UCSD-AML1 (cell line): ENCODE measurements around the gene FA2H.
"Not testable (repeated sequence)": the region's sequence is repeated elsewhere in the genome, so short reads cannot be mapped to it uniquely, and the experiment has no call there.

ENCODE experiments used
- DNase-seq: peaks from one replicate; lab custom pipeline; 2025; ENCODE audit not compliant: unreplicated experiment; lab: John Stamatoyannopoulos, UW

The FA2H gene

DNA sequence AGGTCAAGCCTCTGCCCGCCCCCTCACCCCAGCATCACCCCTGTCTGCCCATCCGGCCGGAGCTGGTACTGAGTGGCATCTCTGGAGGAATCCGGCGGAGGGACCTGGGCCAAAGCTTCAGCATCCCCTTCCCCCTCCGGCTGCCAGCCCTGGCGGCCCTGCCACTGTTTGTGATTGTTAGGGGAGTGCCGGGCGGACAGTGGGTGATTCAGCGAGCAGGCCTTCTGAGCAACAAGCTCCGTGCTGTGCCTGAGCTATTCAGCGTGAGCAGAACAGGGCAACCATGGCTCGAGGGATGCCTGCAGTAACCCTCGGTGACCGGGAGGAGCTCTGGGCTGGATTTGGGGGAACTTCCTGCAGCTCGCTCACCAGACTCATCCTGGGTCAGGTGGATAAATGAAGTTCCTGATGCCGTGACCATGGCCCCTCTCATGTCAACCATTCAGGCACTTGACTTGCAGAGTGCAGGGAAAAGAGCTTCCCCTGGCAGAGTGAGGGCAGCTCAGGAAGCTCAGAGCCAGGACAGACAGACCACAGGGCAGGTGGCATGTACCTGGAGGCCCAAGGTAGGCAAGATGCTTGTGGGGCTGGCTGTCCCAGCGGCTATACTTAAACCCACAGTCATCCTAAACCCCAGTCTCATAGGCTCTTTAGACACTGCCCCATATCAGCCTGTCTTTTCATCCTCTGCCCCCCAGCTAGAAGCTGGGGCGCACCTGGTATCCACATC lies 49.6 kb downstream of the FA2H start:
- DNase-seq: no peak

- no peak for DNase-seq
Measured at GRCh38 chr16:74723256-74723655, 51.4 kb downstream of the FA2H start.

GRCh38 chr16:74722156-74722555 lies 52.5 kb downstream of the FA2H start:
- not testable (repeated sequence) for DNase-seq

DNA sequence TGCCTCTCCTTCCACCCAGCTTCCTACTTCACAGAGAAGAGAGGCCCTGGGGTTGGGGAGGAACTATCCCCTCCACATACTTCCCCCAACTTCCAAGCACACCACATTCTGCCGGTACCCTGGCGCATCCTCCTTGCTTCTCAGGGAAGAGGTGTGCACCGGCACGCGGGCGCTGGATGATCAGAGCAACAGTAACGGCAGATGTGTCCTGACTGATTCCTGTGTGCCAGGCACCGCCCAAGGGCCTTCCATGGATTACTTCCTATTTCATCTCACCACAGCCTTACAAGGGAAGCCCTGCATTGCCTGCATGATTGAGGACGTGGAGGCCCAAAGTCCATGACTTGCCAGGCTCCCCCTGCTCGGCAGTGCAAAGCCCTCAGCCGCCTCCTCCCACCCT lies 52.9 kb downstream of the FA2H start:
- peak; percentile 34 for DNase-seq

- DNase-seq: no peak
Measured at GRCh38 chr16:74720579-74720978, 54.0 kb downstream of the FA2H start.

DNA sequence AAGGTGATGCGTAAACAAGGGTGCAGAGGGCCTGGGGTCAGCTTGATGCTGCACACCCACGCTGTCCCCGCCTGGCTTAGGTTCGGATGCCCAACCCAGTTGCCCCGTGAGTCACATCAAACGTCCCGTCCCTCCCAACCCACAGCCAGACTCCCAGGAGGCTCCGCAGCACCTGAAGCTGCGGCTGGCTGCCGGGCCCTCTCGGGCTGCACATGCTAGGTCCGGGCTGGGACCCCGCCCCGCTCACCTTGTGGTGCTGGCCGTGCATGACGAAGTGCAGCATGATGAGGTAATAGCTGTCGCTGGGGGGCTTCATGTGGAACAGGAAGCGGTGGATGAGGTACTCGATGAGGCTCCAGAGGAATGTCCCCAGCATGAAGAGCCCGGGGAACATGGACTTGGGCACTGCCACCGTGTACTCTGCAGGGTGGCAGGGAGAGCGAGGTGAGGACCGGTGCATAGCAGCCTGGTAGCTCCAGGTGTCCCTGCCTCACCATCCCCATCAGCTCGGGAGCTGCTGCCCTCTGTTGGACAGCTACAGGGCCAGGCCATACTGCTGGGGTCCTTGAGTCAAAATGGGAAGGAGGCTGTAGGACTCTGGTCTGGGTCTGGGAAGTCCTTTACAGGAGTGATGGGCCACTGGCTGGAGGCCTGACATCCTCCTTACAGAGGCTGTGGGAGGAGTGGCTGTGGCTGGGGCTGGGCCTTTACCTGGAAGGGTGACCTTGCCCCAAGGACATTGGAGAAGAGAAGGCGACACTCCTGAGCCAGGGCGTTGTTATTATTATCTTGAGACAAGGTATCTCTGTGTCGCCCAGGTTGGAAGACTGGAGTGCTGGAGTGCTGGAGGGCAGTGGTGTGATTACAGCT lies 55.6 kb downstream of the FA2H start:
- DNase-seq: no peak

- DNase-seq: no peak
Measured at GRCh38 chr16:74718140-74718539, 56.5 kb downstream of the FA2H start.

GRCh38 chr16:74717367-74717766 lies 57.3 kb downstream of the FA2H start:
- DNase-seq: no peak

DNA sequence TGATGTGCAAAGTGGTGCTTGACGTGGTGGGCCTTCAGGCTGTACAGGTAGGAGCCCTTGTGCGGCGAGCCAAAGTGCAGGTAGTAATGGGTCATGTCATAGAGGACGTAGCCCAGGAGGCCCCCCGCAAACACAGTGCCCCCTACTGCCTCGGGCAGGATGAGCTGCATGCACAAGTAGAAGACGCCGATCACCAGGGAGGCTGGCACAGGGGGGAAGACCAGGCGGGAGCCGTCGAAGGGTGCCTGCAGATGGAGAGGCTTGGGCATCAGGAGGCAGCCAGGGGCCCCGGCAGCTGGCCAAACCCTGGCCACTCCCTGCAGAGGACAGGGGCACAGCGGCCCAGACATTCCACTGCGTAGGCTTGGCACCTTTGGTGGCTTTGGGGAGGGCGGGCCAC lies 58.3 kb downstream of the FA2H start:
- DNase-seq: no peak

DNA sequence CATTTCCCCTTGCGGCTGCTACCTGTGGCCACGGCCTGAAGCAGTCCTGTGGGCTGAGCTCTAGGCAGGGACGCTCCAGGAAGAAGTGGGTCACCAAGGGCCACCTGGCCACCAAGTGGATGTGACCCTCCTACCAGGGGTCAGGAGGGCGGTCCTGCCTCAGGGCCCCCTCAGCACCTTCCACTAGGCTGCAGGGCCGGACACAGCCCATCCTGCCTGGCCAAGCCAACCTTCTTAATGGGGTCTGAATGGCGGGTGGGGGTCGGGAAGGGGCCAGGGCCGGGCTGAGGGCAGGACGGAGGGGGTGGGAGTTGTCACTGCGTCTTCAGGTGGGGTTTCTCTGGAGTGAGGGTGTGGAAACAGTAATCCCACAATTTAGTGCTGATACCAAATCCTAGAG lies 60.7 kb downstream of the FA2H start:
- no peak for DNase-seq

DNA sequence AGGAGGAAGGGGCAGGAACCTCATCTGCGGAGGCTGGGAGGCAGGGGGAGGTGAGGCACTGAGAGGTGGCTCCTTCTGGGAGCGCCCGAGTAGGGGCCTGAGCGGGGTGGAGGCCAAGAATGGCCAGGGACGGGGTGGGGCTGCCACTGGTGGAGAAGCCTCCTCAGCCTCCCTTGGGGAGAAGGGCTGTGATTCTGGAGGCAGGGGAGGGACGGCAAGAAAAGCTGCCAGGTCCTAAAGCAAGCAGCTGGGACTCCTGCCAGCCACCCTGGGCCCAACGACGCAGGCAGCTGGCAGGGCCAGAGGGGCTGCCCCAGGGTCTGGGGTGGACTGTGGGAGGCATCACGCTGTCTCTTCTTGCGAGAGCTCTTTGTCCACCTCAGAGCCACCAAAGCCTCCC lies 61.3 kb downstream of the FA2H start:
- no peak for DNase-seq

DNA sequence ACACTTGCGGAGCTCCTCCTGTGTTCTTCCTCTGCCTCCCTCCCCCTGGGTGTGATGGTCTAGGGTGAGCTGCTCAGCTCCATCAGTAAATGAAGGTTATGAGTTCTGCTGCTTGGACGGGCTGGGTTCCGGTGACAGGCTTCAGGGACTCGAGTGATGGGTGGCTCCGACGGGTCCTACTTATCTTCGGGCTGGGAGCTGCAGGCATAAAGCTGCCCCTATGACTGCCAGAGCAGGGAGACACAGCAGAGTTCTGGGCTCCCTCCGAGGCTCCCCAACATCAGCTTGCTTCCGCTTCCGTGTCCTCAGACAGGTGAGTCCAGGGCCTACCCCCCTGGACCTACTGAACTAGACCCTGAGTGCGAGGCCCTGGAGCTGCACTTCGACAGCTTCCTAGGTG lies 62.7 kb downstream of the FA2H start:
- no peak for DNase-seq

GRCh38 chr16:74710401-74710800 lies 64.2 kb downstream of the FA2H start:
- no peak for DNase-seq

- DNase-seq: peak; percentile 73
Measured at GRCh38 chr16:74709441-74709877, 65.2 kb downstream of the FA2H start.

GRCh38 chr16:74700438-74701225 lies 74.0 kb downstream of the FA2H start, which contains the start of gene MLKL:
MLKL (minus strand) TSS chr16:74700862; CDS start chr16:74695757, 5,105 bp downstream.
- peak; percentile 84 for DNase-seq

- peak; percentile 63 for DNase-seq
Measured at GRCh38 chr16:74700116-74700437, 74.5 kb downstream of the FA2H start.

DNA sequence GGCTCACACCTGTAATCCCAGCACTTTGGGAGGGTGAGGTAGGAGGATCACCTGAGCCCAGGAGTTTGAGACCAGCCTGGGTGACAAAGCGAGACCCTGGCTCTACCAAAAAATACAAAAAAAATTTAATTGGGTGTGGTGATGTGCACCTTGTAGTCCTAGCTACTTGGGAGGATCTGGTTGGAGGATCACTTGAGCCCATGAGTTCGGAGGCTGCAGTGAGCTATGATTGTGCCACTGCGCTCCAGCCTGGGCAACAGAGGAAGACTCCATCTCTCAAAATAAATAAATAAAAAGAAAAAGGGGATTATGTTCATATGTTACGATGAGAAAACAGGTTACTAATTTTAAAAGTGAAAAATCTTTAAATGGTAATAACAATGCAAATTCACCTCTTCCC lies 75.0 kb downstream of the FA2H start:
- no peak for DNase-seq

GRCh38 chr16:74698222-74698621 lies 76.4 kb downstream of the FA2H start:
- DNase-seq: no peak

DNA sequence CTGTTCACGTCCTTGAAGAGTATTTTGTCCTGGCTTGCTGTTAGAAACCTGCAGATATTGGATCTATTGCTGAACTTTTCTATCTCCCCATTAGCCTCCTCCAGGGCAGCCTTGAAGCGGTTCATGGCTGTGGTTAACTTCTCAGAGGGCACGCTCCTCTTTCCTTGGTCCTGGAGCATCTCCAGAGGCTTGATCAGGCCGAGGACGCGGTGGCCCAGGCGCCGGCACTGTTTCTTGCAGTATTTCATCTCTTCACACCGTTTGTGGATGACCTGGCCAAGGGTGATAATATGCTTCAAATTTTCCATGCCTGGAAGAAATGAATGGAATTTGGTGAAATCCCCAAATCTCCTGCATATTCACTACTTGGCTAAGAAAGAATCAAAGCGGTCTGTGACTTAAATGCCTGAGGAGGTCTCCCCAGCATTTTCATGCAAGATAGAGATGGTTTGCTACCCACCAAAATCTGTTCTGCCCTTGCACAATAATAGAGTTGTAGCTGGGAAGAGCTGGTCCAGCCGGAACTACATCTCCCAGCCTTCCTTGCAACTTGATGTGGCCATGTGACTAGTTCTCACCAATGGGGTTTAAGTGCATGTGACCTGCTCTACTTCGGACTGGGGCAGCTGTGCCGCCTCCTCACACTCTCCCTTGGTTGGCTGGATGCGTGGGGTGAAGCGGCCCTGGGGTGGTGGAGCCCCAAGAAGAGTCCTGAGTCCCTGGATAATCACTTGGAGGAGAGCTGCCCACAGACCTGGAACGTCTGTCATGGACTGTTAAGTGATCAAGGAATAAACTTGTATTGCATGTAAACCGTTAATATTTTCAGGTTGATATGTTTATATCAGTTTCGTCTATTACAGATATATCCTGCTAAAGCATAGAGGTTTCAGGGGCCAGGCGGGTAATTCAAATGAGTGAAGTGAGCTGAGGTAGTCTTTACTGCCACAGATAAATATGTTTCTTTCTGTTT lies 78.9 kb downstream of the FA2H start:
- peak; percentile 30 for DNase-seq

GRCh38 chr16:74691093-74691855 lies 83.3 kb downstream of the FA2H start:
- DNase-seq: no peak
